H9 (cell line): ENCODE data around the gene MRTFB. TPM values are rescaled to one million over a fixed set of nuclear protein-coding genes. Genes with fewer than 3 reads are reported as not detected.

Source experiments
- DNase-seq: peaks from one replicate; pipeline ENCODE4 v3.0.0-alpha.2; 2017
- H2AFZ ChIP-seq: one replicate; pipeline ENCODE4 v1.6.1; 2013; ENCODE audit warnings: mild to moderate bottlenecking, low read length, control low read depth, moderate library complexity
- H2AK5ac ChIP-seq: 2 replicates; pipeline ENCODE4 v1.6.1; 2013; ENCODE audit warnings: low read length, control low read depth, mixed read lengths; ENCODE audit not compliant: insufficient read length
- H2BK120ac ChIP-seq: one replicate; pipeline ENCODE4 v1.6.1; 2013; ENCODE audit warnings: low read depth, mild to moderate bottlenecking, low read length, control low read depth, inconsistent platforms; ENCODE audit not compliant: poor library complexity, severe bottlenecking
- H2BK12ac ChIP-seq: 2 replicates; pipeline ENCODE4 v1.6.1; 2013; ENCODE audit warnings: low read length, control low read depth, mixed read lengths, low read depth; ENCODE audit not compliant: insufficient read length
- H2BK15ac ChIP-seq: 2 replicates; pipeline ENCODE4 v1.6.1; 2013; ENCODE audit warnings: low read depth, low read length, control low read depth
- H2BK20ac ChIP-seq: one replicate; pipeline ENCODE4 v1.6.1; 2013; ENCODE audit warnings: low read depth, mild to moderate bottlenecking, low read length, control low read depth, inconsistent platforms; ENCODE audit not compliant: poor library complexity, severe bottlenecking
- H2BK5ac ChIP-seq: 2 replicates; pipeline ENCODE4 v1.6.1; 2013; ENCODE audit warnings: low read length, control low read depth, mixed read lengths; ENCODE audit not compliant: insufficient read length
- H3K14ac ChIP-seq: 2 replicates; pipeline ENCODE4 v1.6.1; 2013; ENCODE audit warnings: low read length, control low read depth; ENCODE audit not compliant: insufficient read depth
- H3K18ac ChIP-seq: 2 replicates; pipeline ENCODE4 v1.6.1; 2013; ENCODE audit warnings: low read depth, mild to moderate bottlenecking, mixed read lengths, low read length, control low read depth; ENCODE audit not compliant: insufficient read length
- H3K23ac ChIP-seq: 2 replicates; pipeline ENCODE4 v1.6.1; 2013; ENCODE audit warnings: low read length, control low read depth, mixed read lengths, low read depth; ENCODE audit not compliant: insufficient read length
- H3K23me2 ChIP-seq: 2 replicates; pipeline ENCODE4 v1.6.1; 2013; ENCODE audit warnings: low read depth, mild to moderate bottlenecking, mixed read lengths, low read length, control low read depth; ENCODE audit not compliant: insufficient read length, poor library complexity, severe bottlenecking
- H3K27ac ChIP-seq: 2 replicates; pipeline ENCODE4 v1.5.1; 2013; ENCODE audit warnings: low read length, control low read depth, mixed read lengths, low read depth; ENCODE audit not compliant: insufficient read length
- H3K27me3 ChIP-seq: 2 replicates; pipeline ENCODE4 v1.6.1; 2013; ENCODE audit warnings: low read length, control low read depth, inconsistent platforms; ENCODE audit not compliant: insufficient read depth
- H3K4ac ChIP-seq: 2 replicates; pipeline ENCODE4 v1.6.1; 2013; ENCODE audit warnings: low read depth, mild to moderate bottlenecking, control low read depth, inconsistent platforms, low read length, moderate library complexity
- H3K4me1 ChIP-seq: 2 replicates; pipeline ENCODE4 v1.6.1; 2013; ENCODE audit warnings: low read length, control low read depth, inconsistent platforms; ENCODE audit not compliant: insufficient read depth
- H3K4me2 ChIP-seq: 2 replicates; pipeline ENCODE4 v1.6.1; 2013; ENCODE audit warnings: low read length, control low read depth, mixed read lengths; ENCODE audit not compliant: insufficient read length, insufficient read depth
- H3K56ac ChIP-seq: 2 replicates; pipeline ENCODE4 v1.6.1; 2013; ENCODE audit warnings: low read depth, mild to moderate bottlenecking, mixed read lengths, low read length, control low read depth; ENCODE audit not compliant: insufficient read length
- H3K79me1 ChIP-seq: 2 replicates; pipeline ENCODE4 v1.6.1; 2013; ENCODE audit warnings: low read depth, mild to moderate bottlenecking, moderate library complexity, low read length, control low read depth, inconsistent platforms; ENCODE audit not compliant: insufficient read depth, poor library complexity, severe bottlenecking
- H3K79me2 ChIP-seq: 2 replicates; pipeline ENCODE4 v1.6.1; 2013; ENCODE audit warnings: low read length, control low read depth, inconsistent platforms; ENCODE audit not compliant: insufficient read depth
- H3K9ac ChIP-seq: 2 replicates; pipeline ENCODE4 v1.6.1; 2013; ENCODE audit warnings: low read length, control low read depth, mixed read lengths; ENCODE audit not compliant: insufficient read length; ENCODE audit errors: extremely low read depth
- H3K9me3 ChIP-seq: one replicate; pipeline ENCODE4 v1.6.1; 2013; ENCODE audit warnings: low read depth, low read length, inconsistent platforms; ENCODE audit not compliant: control insufficient read depth
- H3T11ph ChIP-seq: one replicate; pipeline ENCODE4 v1.6.1; 2013; ENCODE audit warnings: mild to moderate bottlenecking, low read length, control low read depth, inconsistent platforms
- H4K20me1 ChIP-seq: one replicate; pipeline ENCODE4 v1.6.1; 2013; ENCODE audit not compliant: control insufficient read depth, insufficient read length, insufficient read depth
- H4K5ac ChIP-seq: 2 replicates; pipeline ENCODE4 v1.6.1; 2013; ENCODE audit warnings: low read depth, mild to moderate bottlenecking, mixed read lengths, low read length, control low read depth; ENCODE audit not compliant: insufficient read length
- H4K8ac ChIP-seq: replicated peaks from 2 replicates; pipeline ENCODE4 v1.6.1; 2013; ENCODE audit warnings: low read length, control low read depth, mixed read lengths, low read depth; ENCODE audit not compliant: insufficient read length
- H4K91ac ChIP-seq: 2 replicates; pipeline ENCODE4 v1.6.1; 2013; ENCODE audit warnings: low read depth, mild to moderate bottlenecking, moderate library complexity, mixed read lengths, low read length, control low read depth; ENCODE audit not compliant: insufficient read length
- H3K27ac Mint-ChIP-seq, 3 experiments: 2 replicates in 2 of 3; 3 replicates in 1 of 3; pipeline ENCODE4 v1.8.0; 2020 to 2021; ENCODE audit warnings: mixed read lengths in 3 of 3, mild to moderate bottlenecking in 1 of 3, moderate library complexity in 1 of 3
- H3K27me3 Mint-ChIP-seq: 2 replicates; pipeline ENCODE4 v1.8.0; 2021; ENCODE audit warnings: low read depth, mild to moderate bottlenecking, moderate library complexity, mixed read lengths
- H3K36me3 Mint-ChIP-seq, 3 experiments: 2 replicates in 2 of 3; 3 replicates in 1 of 3; pipeline ENCODE4 v1.8.0; 2020 to 2021; ENCODE audit warnings: low read depth in 3 of 3, mixed read lengths in 3 of 3; ENCODE audit not compliant: insufficient read depth in 1 of 3
- H3K4me1 Mint-ChIP-seq, 2 experiments: 2 replicates each; pipeline ENCODE4 v1.8.0; 2020; ENCODE audit warnings: mixed read lengths in 2 of 2
- H3K4me3 Mint-ChIP-seq, 2 experiments: 2 replicates in 1 of 2; 3 replicates in 1 of 2; pipeline ENCODE4 v1.8.0; 2020 to 2021; ENCODE audit warnings: mild to moderate bottlenecking in 2 of 2, mixed read lengths in 2 of 2, moderate library complexity in 1 of 2
- H3K9me3 Mint-ChIP-seq, 2 experiments: 2 replicates in 1 of 2; 3 replicates in 1 of 2; pipeline ENCODE4 v1.8.0; 2020; ENCODE audit warnings: mild to moderate bottlenecking in 2 of 2, mixed read lengths in 2 of 2, moderate library complexity in 1 of 2
- CTCF ChIP-seq: fragments of 200-600 bp; sonication (generic); conservative IDR thresholded peaks from 3 replicates; pipeline ENCODE4 v1.8.0; 2021; ENCODE audit warnings: antibody characterized with exemption, mild to moderate bottlenecking
- WGBS: extraction: QIAGEN DNeasy Blood & Tissue Kit; methylation state at CpG from one replicate; pipeline ENCODE4 v1.1.7; 2013; ENCODE audit warnings: missing lambda C conversion rate, low lambda C conversion rate, mixed read lengths; ENCODE audit not compliant: insufficient read length; ENCODE audit errors: extremely low coverage; 5-methylcytosine and 5-hydroxymethylcytosine counted together
- total RNA-seq: library from RNA; stranded (reverse); gene quantifications from 2 replicates; pipeline ENCODE4 v1.2.1, GENCODE V29; 2021

Gene MRTFB
- total RNA-seq, 1 experiment from 2014 or later, result 29.9 TPM

- no peak for DNase-seq
- no peaks in the 10 kb centered on the region for H3K9me3 ChIP-seq
- no peaks in the 10 kb centered on the region for H3K27me3 Mint-ChIP-seq
- H2AFZ ChIP-seq, result no peak overlapping the region
- 0 out of 4 replicates have a peak, but pooled peaks cover 0 to 2% of the 10 kb centered on the region in 2 experiments for H3K4me1 Mint-ChIP-seq
- H3K14ac ChIP-seq, result no peak overlapping the region
- H2BK20ac ChIP-seq, result no peak overlapping the region
- no peak overlapping the region for H3K18ac ChIP-seq
- no peaks in the 10 kb centered on the region for H3K4me1 ChIP-seq
- H3K79me2 ChIP-seq, result no peaks in the 10 kb centered on the region
- no peaks in the 10 kb centered on the region for H3K27me3 ChIP-seq
- no peak overlapping the region for H3K56ac ChIP-seq
- H3K9ac ChIP-seq, result no peak overlapping the region
- no peak overlapping the region for H3K4ac ChIP-seq
- TF ChIP-seq CTCF, result no peak
- no peak overlapping the region for H3K4me2 ChIP-seq
- no peak overlapping the region for H2BK120ac ChIP-seq
- H3K27ac Mint-ChIP-seq, result peak overlapping the region in 2 of 3 experiments; percentile 52 to 59; a peak in 2 of 7 replicates
- no peak overlapping the region for H4K91ac ChIP-seq
- H4K8ac ChIP-seq, result no peak overlapping the region
- H3K27ac ChIP-seq, result no peak overlapping the region
- H4K20me1 ChIP-seq, result no peaks in the 10 kb centered on the region
- no peak overlapping the region for H4K5ac ChIP-seq
- H3K79me1 ChIP-seq, result no peaks in the 10 kb centered on the region
- H2BK12ac ChIP-seq, result no peak overlapping the region
- no peaks in the 10 kb centered on the region for H3K23me2 ChIP-seq
- WGBS, result no CpG with 5 or more reads among the region's 4 CpGs
- no peak overlapping the region for H3K4me3 Mint-ChIP-seq
- no peaks in the 10 kb centered on the region for H3K9me3 Mint-ChIP-seq
- H2BK15ac ChIP-seq, result no peak overlapping the region
- no peak overlapping the region for H3K23ac ChIP-seq
- H3T11ph ChIP-seq, result no peak overlapping the region
- no peak overlapping the region for H2BK5ac ChIP-seq
- H2AK5ac ChIP-seq, result no peak overlapping the region
- 0 out of 7 replicates have a peak, but pooled peaks cover 0 to 1% (median 0%) of the 10 kb centered on the region in 3 experiments for H3K36me3 Mint-ChIP-seq
Observed at GRCh38 chr16:14155572-14156190, 84.6 kb downstream of the MRTFB start.
